SH-SY5Y (cell line): ENCODE results near the gene CHRND.

Experiments
- GATA2 ChIP-seq: IDR thresholded peaks from 2 replicates; pipeline ENCODE4 v1.6.1; 2011; ENCODE audit warnings: mild to moderate bottlenecking, low read depth, low read length
- GATA3 ChIP-seq: IDR thresholded peaks from 2 replicates; pipeline ENCODE4 v1.6.1; 2011; ENCODE audit warnings: low read depth, mild to moderate bottlenecking, low read length, moderate library complexity

DNA sequence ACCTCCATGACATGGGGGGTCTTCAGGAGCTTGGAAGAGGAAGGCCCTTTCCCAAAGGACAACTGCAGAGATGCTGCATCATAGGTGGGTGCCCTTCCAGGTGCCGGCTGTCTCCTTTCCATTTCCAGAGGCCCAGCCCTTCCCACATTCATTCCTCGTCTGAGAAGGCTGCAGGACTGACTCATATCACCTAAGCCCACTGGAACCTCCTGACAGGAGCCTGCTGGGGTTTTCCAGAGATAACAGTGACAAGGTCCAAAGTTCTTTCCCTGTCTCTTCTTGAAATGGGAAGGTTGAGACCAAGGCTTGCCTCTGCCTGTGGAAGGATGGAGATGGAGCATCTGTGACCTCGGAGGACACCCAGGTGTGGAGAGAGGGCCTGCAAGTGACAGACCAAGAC is 9.4 kb upstream of the CHRND start:
- no peak for TF ChIP-seq GATA3
- TF ChIP-seq GATA2, result no peak
